K562 (cell line): ENCODE results near the gene ROR2. TPM values are rescaled to one million over a fixed set of nuclear protein-coding genes. Genes with fewer than 3 reads are reported as not detected.

ENCODE experiments used
- AFF4 ChIP-seq: sonication (generic); formaldehyde crosslinking; IDR thresholded peaks from 2 replicates; pipeline ENCODE4 v1.8.0; 2023; ENCODE audit warnings: mild to moderate bottlenecking, missing genetic modification reagents
- E2F6 ChIP-seq, 2 experiments: IDR thresholded peaks; 2 replicates each; pipeline ENCODE4 v1.6.1; 2011; ENCODE audit warnings: borderline replicate concordance in 1 of 2, control low read depth in 1 of 2, low read depth in 1 of 2, low read length in 1 of 2, mild to moderate bottlenecking in 1 of 2, mixed read lengths in 1 of 2, moderate library complexity in 1 of 2; ENCODE audit not compliant: insufficient read depth in 1 of 2, insufficient read length in 1 of 2, poor library complexity in 1 of 2, severe bottlenecking in 1 of 2; ENCODE audit errors: extremely low read depth in 1 of 2
- EP400 ChIP-seq: fragments of 450-650 bp; IDR thresholded peaks from 2 replicates; pipeline ENCODE4 v1.6.1; 2017; ENCODE audit warnings: antibody characterized with exemption, mild to moderate bottlenecking, moderate library complexity
- ETV1 ChIP-seq: fragments of 450-650 bp; conservative IDR thresholded peaks from 2 replicates; pipeline ENCODE4 v1.6.1; 2016; ENCODE audit warnings: missing genetic modification characterization, control low read depth, low read depth, missing compliant biosample characterization
- FOXM1 ChIP-seq, 2 experiments: fragments of 450-650 bp in 1 of 2; sonication (generic) in 1 of 2; formaldehyde crosslinking in 1 of 2; IDR thresholded peaks; 2 replicates each; pipeline versions ENCODE4 v1.6.1 to v1.9.0; 2017 to 2022; ENCODE audit warnings: low read depth in 2 of 2, mild to moderate bottlenecking in 2 of 2, missing genetic modification reagents in 1 of 2, moderate library complexity in 1 of 2
- HNRNPK ChIP-seq: fragments of 200-400 bp; formaldehyde crosslinking; IDR thresholded peaks from one replicate; pipeline ENCODE4 v1.6.1; 2018; ENCODE audit warnings: mild to moderate bottlenecking, low read depth, low read length; ENCODE audit not compliant: poor library complexity, severe bottlenecking
- ILK ChIP-seq: fragments of 450-650 bp; IDR thresholded peaks from 2 replicates; pipeline ENCODE4 v1.6.1; 2016; ENCODE audit warnings: missing genetic modification characterization, low read depth, mild to moderate bottlenecking, missing compliant biosample characterization, moderate library complexity, borderline replicate concordance
- MAZ ChIP-seq, 2 experiments: fragments of 450-650 bp in 1 of 2; sonication (generic) in 1 of 2; formaldehyde crosslinking; IDR thresholded peaks in 1 of 2; conservative IDR thresholded peaks in 1 of 2; 2 replicates each; pipeline versions ENCODE4 v1.4.0 to v1.5.0; 2020; ENCODE audit warnings: mild to moderate bottlenecking in 1 of 2, missing genetic modification reagents in 1 of 2
- NFE2 ChIP-seq: IDR thresholded peaks from 2 replicates; pipeline ENCODE4 v1.6.1; 2014; ENCODE audit warnings: antibody characterized with exemption, low read depth
- PBX2 ChIP-seq, 2 experiments: IDR thresholded peaks in 1 of 2; conservative IDR thresholded peaks in 1 of 2; 2 replicates each; pipeline ENCODE4 v1.6.1; 2016; ENCODE audit warnings: low read depth in 2 of 2, mild to moderate bottlenecking in 1 of 2, missing compliant biosample characterization in 1 of 2, missing genetic modification characterization in 1 of 2, moderate library complexity in 1 of 2
- STAT5A ChIP-seq: IDR thresholded peaks from 2 replicates; pipeline ENCODE4 v1.6.1; 2012; ENCODE audit warnings: low read length, inconsistent platforms, borderline replicate concordance
- TAF9B ChIP-seq: fragments of 450-650 bp; IDR thresholded peaks from 2 replicates; pipeline ENCODE4 v1.6.1; 2018; ENCODE audit warnings: mild to moderate bottlenecking; ENCODE audit not compliant: partially characterized antibody
- TBP ChIP-seq: optimal IDR thresholded peaks from 2 replicates; pipeline ENCODE3; 2011; ENCODE audit warnings: low read depth, low read length, improper control_type of control experiment
- USF2 ChIP-seq: sonication (generic); formaldehyde crosslinking; IDR thresholded peaks from 2 replicates; pipeline ENCODE4 v1.5.0; 2020; ENCODE audit warnings: missing genetic modification reagents
- ZNF76 ChIP-seq: fragments of 250-450 bp; sonication (Bioruptor Pico); IDR thresholded peaks from 2 replicates; pipeline ENCODE4 v1.4.0; 2020; ENCODE audit warnings: mild to moderate bottlenecking, moderate library complexity, borderline replicate concordance
- ZNF780A ChIP-seq: fragments of 250-450 bp; sonication (Bioruptor Pico); IDR thresholded peaks from 2 replicates; pipeline ENCODE4 v1.5.0; 2021; ENCODE audit warnings: mild to moderate bottlenecking
- polyA plus RNA-seq, 8 experiments: library from polyadenylated mRNA; depleted of rRNA in 4 of 8; stranded (reverse) in 5 of 8; unstranded in 3 of 8; fragments of >200 nt; fragmentation: Nextera tagmentation in 2 of 8; fragmentation: Illumina TruSeq in 1 of 8; extraction: Ambion mirVana in 2 of 8; extraction: Trizol in 1 of 8; gene quantifications; 2 replicates each; pipeline versions ENCODE4 v1.2.1 to v1.2.3, GENCODE V29; 2011 to 2014; ENCODE audit warnings: inconsistent platforms in 1 of 8, missing spikeins in 1 of 8
- total RNA-seq, 7 experiments: library from RNA; depleted of rRNA in 6 of 7; stranded (reverse); fragments of >200 nt in 6 of 7; fragmentation: Illumina TruSeq in 2 of 7; extraction: Trizol in 2 of 7; gene quantifications; 2 replicates each; pipeline versions ENCODE4 v1.2.1 to v1.2.3, GENCODE V29; 2011 to 2021; ENCODE audit warnings: low replicate concordance in 1 of 7

The ROR2 gene
- total and polyA plus RNA-seq, 9 of the 15 experiments (the other 6 are each of a cell fraction or from before 2014, with no cell fraction given), result 5.6 to 33.8 (median 15.3) TPM

- TF ChIP-seq E2F6 (IDR thresholded peaks at IDR 0.05; ENCODE audit: borderline replicate concordance in 1 of 2, extremely low read depth in 1 of 2, insufficient read depth in 1 of 2, insufficient read length in 1 of 2, low read depth in 1 of 2, low read length in 1 of 2, poor library complexity in 1 of 2, severe bottlenecking in 1 of 2), result no peak
- 0 out of 2 replicates have a peak, but pooled peaks have one; percentile 16 for TF ChIP-seq EP400
- no peak for TF ChIP-seq USF2 (CRISPR knock-in tag)
- TF ChIP-seq HNRNPK, result no peak
- TF ChIP-seq AFF4, result no peak
- no peak for TF ChIP-seq STAT5A
- TF ChIP-seq ZNF76 (CRISPR knock-in tag), result no peak
- no peak for TF ChIP-seq ZNF780A (CRISPR knock-in tag)
- TF ChIP-seq NFE2, result no peak
- TF ChIP-seq MAZ (CRISPR knock-in tag; conservative IDR thresholded peaks at IDR 0.05 in 1 of 2, IDR thresholded peaks at IDR 0.05 in 1 of 2), result peak in 1 of 2 experiments; percentile 57; a peak in 2 of 4 replicates
- no peak for TF ChIP-seq TAF9B
- peak; percentile 61; the same call in 1 of the 2 replicates for TF ChIP-seq FOXM1 (IDR thresholded peaks at IDR 0.05; ENCODE audit: low read depth)
- TF ChIP-seq FOXM1 (CRISPR knock-in tag; IDR thresholded peaks at IDR 0.05; ENCODE audit: low read depth), result no peak
- TF ChIP-seq PBX2 (CRISPR knock-in tag; IDR thresholded peaks at IDR 0.05; ENCODE audit: low read depth), result no peak
- 0 out of 2 replicates have a peak, but pooled peaks have one; percentile 6 for TF ChIP-seq PBX2 (tag; conservative IDR thresholded peaks at IDR 0.05; ENCODE audit: low read depth)
- TF ChIP-seq TBP, result no peak
- no peak for TF ChIP-seq ILK (tag)
- no peak for TF ChIP-seq ETV1 (tag)
Observed at GRCh38 chr9:91933556-91934352, 16.3 kb downstream of the ROR2 start (continued).
